GM12874 (cell line): ENCODE data around the gene MCF2L.

Source experiments
- TF ChIP-seq, protein P1 (sequence below): IDR thresholded peaks from 2 replicates; pipeline ENCODE4 v1.5.1; 2011; ENCODE audit warnings: low read depth, mild to moderate bottlenecking, control low read depth, low read length, moderate library complexity; ENCODE audit not compliant: insufficient read depth

Gene MCF2L

GRCh38 chr13:113070855-113071254, 101.8 kb downstream of the MCF2L start:
- TF ChIP-seq, protein P1, sequence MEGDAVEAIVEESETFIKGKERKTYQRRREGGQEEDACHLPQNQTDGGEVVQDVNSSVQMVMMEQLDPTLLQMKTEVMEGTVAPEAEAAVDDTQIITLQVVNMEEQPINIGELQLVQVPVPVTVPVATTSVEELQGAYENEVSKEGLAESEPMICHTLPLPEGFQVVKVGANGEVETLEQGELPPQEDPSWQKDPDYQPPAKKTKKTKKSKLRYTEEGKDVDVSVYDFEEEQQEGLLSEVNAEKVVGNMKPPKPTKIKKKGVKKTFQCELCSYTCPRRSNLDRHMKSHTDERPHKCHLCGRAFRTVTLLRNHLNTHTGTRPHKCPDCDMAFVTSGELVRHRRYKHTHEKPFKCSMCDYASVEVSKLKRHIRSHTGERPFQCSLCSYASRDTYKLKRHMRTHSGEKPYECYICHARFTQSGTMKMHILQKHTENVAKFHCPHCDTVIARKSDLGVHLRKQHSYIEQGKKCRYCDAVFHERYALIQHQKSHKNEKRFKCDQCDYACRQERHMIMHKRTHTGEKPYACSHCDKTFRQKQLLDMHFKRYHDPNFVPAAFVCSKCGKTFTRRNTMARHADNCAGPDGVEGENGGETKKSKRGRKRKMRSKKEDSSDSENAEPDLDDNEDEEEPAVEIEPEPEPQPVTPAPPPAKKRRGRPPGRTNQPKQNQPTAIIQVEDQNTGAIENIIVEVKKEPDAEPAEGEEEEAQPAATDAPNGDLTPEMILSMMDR, result no peak

DNA sequence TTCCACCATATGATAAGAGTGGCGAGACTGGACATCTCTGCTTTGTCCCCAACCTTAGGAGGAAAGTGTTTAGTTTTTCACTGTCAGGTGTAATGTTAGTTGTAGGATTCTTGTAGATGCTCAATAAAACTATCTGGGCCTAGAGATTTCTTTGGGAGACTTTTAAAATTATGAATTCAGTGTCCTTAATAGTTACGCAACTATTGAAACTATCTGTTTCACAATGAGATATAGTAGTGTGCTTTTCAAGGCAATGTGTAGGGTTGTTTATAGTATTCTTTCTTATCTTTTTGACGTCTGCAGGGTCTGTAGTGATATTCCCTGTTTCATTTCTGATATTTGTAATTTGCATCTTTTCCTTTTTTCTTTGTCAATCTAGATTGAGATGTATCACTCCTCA, 103.4 kb downstream of the MCF2L start:
- TF ChIP-seq, protein P1, result no peak

GRCh38 chr13:113073942-113074341, 104.9 kb downstream of the MCF2L start:
- TF ChIP-seq, protein P1, result no peak

DNA sequence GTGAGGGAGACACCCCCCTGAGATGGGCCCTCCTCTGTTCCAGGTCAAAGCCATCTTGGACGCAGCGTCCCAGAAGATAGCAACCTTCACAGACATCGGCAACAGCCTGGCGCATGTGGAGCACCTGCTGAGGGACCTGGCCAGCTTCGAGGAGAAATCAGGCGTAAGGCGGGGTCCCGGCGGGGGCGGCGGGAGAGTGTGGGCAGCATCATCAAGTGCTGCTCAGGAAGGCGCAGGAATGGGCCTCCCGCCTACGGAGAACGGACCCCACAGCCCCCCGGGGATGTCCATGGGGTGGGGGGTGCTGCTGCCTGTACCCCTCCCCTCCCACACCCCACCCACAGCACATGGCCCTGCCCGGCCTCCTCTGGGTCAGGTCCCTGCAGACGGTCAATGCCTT, 105.4 kb downstream of the MCF2L start:
- TF ChIP-seq, protein P1, result no peak

DNA sequence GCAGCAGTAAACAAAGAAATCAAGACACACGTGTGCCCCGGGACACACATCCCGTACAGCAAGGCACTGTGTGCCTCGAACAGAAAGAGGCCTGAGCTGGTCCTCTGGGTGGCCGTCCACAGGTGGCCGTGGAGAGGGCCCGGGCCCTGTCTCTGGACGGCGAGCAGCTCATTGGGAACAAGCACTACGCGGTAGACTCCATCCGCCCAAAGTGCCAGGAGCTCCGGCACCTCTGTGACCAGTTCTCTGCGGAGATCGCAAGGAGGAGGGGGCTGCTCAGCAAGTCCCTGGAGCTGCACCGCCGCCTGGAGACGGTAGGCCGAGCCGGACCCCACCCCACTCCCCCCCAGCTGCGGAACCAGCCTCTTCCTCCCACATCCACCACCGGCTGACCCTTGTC, 105.9 kb downstream of the MCF2L start:
- TF ChIP-seq, protein P1, result no peak

- TF ChIP-seq, protein P1, result no peak
These were observed 106.7 kb downstream of the MCF2L start for GRCh38 chr13:113075711-113076110.

DNA sequence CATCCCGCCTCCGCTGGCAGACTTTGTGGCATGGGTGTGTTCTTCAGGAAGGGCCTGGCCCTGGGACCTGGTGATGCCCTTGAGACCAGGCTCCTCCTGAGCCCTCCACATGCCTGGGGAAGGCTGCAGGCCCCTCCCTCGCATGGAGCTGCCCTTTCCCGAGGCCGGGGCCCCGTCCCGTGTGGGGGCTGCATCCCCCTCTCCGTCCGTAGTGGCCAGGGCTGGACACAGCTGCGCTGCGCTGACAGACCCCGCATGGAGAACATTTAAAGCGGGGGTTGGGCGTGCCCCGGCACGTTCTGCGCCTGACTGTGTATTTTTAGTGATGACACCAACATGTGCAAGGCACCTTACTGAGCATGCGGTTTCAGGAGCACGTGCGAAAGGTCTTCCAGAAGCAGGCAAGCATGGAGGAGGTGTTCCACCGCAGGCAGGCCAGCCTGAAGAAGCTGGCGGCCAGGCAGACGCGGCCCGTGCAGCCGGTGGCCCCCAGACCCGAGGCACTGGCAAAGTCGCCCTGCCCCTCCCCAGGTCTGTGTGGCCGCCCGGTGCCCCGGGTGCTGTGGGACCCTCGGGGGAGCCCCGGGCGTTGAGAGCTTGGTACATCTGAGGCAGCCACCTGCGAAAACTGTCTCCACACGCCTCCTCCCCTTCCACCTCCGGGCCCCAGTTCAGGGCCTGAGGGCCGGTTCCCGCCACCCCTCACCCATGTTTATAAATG, 107.8 kb downstream of the MCF2L start:
- TF ChIP-seq, protein P1, result no peak
